Measurements from ENCODE around the gene POMP. TPM values are rescaled to one million over a fixed set of nuclear protein-coding genes. Genes with fewer than 3 reads are reported as not detected.

The POMP gene
- polyA plus RNA-seq, 3 donors, result 31.3 to 153 (median 145) TPM

GRCh38 chr13:28613562-28613961 lies 45.4 kb upstream of the POMP start:
- no peaks in the 10 kb centered on the region for H3K9me3 ChIP-seq (replicated peaks in 1 of 2; ENCODE audit: control insufficient read depth in 1 of 2, insufficient read depth in 1 of 2, low read length in 2 of 2)
- no peak overlapping the region for H3K27ac ChIP-seq (ENCODE audit: low read depth in 1 of 2, low read length in 2 of 2)
- peaks cover 29 to 33% of the 10 kb centered on the region in 2 donors for H3K4me1 ChIP-seq (ENCODE audit: control insufficient read depth in 1 of 2, insufficient read depth in 2 of 2, low read length in 2 of 2)
- Mint-ChIP-seq H3K9me3 (peaks cover 0 to 2% (median 0%) of the 10 kb centered on the region in 7 donors), H3K27me3 (ENCODE audit: low read depth in 3 of 3) (peaks cover 0 to 4% (median 0%) of the 10 kb centered on the region in 3 donors), H3K27ac (no peak overlapping the region), H3K4me3 (peak overlapping the region in 1 of 2 donors; percentile 26), H3K4me1 (peaks cover 29% of the 10 kb centered on the region), H3K36me3 (no peaks in the 10 kb centered on the region)
- no peak overlapping the region for H2AFZ ChIP-seq (ENCODE audit: insufficient read depth, low read depth, low read length, poor library complexity, severe bottlenecking)
- no peak for DNase-seq
- WGBS (ENCODE audit: insufficient coverage), result no CpG with 5 or more reads among the region's 4 CpGs
- no peak overlapping the region for H3K4me2 ChIP-seq (replicated peaks; ENCODE audit: extremely low read depth, low read length, poor library complexity, severe bottlenecking)
- intact Hi-C loops (cut with micrococcal nuclease), result no loop called here
- H3K36me3 ChIP-seq (replicated peaks in 1 of 2; ENCODE audit: control insufficient read depth in 1 of 2, insufficient read depth in 2 of 2, low read length in 2 of 2), result no peaks in the 10 kb centered on the region
- TF ChIP-seq, protein P1, sequence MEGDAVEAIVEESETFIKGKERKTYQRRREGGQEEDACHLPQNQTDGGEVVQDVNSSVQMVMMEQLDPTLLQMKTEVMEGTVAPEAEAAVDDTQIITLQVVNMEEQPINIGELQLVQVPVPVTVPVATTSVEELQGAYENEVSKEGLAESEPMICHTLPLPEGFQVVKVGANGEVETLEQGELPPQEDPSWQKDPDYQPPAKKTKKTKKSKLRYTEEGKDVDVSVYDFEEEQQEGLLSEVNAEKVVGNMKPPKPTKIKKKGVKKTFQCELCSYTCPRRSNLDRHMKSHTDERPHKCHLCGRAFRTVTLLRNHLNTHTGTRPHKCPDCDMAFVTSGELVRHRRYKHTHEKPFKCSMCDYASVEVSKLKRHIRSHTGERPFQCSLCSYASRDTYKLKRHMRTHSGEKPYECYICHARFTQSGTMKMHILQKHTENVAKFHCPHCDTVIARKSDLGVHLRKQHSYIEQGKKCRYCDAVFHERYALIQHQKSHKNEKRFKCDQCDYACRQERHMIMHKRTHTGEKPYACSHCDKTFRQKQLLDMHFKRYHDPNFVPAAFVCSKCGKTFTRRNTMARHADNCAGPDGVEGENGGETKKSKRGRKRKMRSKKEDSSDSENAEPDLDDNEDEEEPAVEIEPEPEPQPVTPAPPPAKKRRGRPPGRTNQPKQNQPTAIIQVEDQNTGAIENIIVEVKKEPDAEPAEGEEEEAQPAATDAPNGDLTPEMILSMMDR (IDR thresholded peaks at IDR 0.05), result no peak
- no peak overlapping the region for H3K9ac ChIP-seq (ENCODE audit: insufficient read depth, low read length, poor library complexity, severe bottlenecking)
- no peaks in the 10 kb centered on the region for H3K27me3 ChIP-seq (ENCODE audit: control insufficient read depth in 2 of 2, insufficient read depth in 2 of 2, low read length in 2 of 2)
- no peak overlapping the region for H3K4me3 ChIP-seq (replicated peaks in 1 of 3; ENCODE audit: low read depth in 2 of 3, low read length in 3 of 3)
- no peaks in the 10 kb centered on the region for H4K20me1 ChIP-seq (ENCODE audit: insufficient read depth, low read length)
- no peaks in the 10 kb centered on the region for H3K79me2 ChIP-seq (ENCODE audit: insufficient read depth, low read length)

GRCh38 chr13:28615916-28616446 lies 42.9 kb upstream of the POMP start:
- Histone ChIP-seq H2AFZ (ENCODE audit: insufficient read depth, low read depth, low read length, poor library complexity, severe bottlenecking) (no peak overlapping the region), H3K79me2 (ENCODE audit: insufficient read depth, low read length) (no peaks in the 10 kb centered on the region), H3K4me3 (replicated peaks in 1 of 3; ENCODE audit: low read depth in 2 of 3, low read length in 3 of 3) (no peak overlapping the region), H3K27ac (ENCODE audit: low read depth in 1 of 2, low read length in 2 of 2) (no peak overlapping the region), H3K9ac (ENCODE audit: insufficient read depth, low read length, poor library complexity, severe bottlenecking) (no peak overlapping the region), H3K4me1 (ENCODE audit: control insufficient read depth in 1 of 2, insufficient read depth in 2 of 2, low read length in 2 of 2) (peaks cover 46 to 52% of the 10 kb centered on the region in 2 donors), H3K4me2 (replicated peaks; ENCODE audit: extremely low read depth, low read length, poor library complexity, severe bottlenecking) (no peak overlapping the region), H3K36me3 (replicated peaks in 1 of 2; ENCODE audit: control insufficient read depth in 1 of 2, insufficient read depth in 2 of 2, low read length in 2 of 2) (no peaks in the 10 kb centered on the region), H3K27me3 (ENCODE audit: control insufficient read depth in 2 of 2, insufficient read depth in 2 of 2, low read length in 2 of 2) (no peaks in the 10 kb centered on the region), H3K9me3 (replicated peaks in 1 of 2; ENCODE audit: control insufficient read depth in 1 of 2, insufficient read depth in 1 of 2, low read length in 2 of 2) (no peaks in the 10 kb centered on the region), H4K20me1 (ENCODE audit: insufficient read depth, low read length) (no peaks in the 10 kb centered on the region)
- Mint-ChIP-seq H3K36me3 (no peaks in the 10 kb centered on the region), H3K4me3 (no peak overlapping the region), H3K4me1 (peaks cover 48% of the 10 kb centered on the region), H3K27ac (no peak overlapping the region), H3K9me3 (peaks cover 0 to 2% (median 0%) of the 10 kb centered on the region in 7 donors), H3K27me3 (ENCODE audit: low read depth in 3 of 3) (peaks cover 0 to 2% (median 0%) of the 10 kb centered on the region in 3 donors)
- intact Hi-C loops (cut with micrococcal nuclease), result no loop called here
- peak in 1 of 3 donors; percentile 14 for DNase-seq
- 100% methylated on average over 1 of the region's 2 CpGs for WGBS (ENCODE audit: insufficient coverage)
- TF ChIP-seq, protein P1 (IDR thresholded peaks at IDR 0.05), result no peak
